ENCODE results near the gene ZNF107.
A peak's percentile ranks its signal among the peaks of the same experiment; 100 is the strongest.
"Not testable (repeated sequence)": the region's sequence is repeated elsewhere in the genome, so short reads cannot be mapped to it uniquely, and the experiment has no call there.

Gene ZNF107

GRCh38 chr7:64651203-64651602 lies 14.7 kb upstream of the ZNF107 start:
- DNase-seq, result peak; percentile 0

DNA sequence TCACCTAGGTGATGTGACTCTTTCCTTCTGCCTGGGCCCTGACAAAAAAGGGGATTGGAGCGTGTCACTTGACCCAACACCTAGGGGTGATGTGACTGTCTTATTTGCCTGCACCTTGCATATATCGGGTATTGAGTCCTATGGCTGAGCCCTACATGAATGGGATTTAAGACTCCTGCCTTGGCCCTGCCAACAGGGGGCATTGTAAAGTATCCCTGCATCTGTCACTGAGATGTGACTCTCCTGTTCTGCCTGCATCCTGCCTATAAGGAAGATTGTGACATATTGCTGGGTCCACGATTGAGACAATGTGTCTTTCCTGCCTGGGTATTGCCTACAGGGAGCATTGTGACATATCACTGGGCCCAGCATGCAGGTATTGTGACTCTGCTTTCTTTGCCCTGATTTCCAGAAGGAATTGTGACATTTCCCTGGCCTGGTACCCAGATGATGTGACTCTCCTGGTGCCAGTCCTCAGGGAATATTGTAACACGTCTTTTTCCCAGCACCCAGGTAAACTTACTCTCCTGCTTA lies 14.2 kb upstream of the ZNF107 start:
- DNase-seq, result peak; percentile 19

DNA sequence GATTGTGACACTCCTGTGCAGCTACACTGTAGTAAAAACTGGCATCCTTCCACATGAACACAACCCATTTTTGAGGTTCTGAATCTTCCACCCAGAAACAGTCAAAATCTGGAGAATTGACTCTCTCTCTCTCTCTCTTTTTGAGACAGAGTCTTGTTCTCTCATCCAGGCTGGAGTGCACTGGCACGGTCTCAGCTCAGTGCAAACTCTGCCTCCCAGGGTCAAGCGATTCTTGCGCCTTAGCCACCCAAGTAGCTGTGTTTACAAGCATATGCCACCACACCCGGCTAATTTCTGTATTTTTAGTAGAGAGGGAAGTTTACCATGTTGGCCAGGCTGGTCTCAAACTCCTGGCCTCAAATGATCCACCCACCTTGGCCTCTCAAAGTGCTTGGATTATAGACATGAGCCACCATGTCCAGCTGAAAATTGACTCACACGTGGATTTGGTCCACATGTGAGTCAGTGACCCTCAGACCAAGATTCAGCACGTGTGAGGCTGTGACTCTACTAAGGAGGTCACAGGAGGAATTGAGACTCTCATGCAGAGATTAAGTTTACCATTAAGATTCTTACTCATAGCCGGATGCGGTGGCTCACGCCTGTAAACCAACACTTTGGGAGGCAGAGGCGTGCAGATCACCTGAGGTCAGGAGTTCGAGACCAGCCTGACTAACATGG lies 12.1 kb upstream of the ZNF107 start:
- DNase-seq, result peak; percentile 14

DNA sequence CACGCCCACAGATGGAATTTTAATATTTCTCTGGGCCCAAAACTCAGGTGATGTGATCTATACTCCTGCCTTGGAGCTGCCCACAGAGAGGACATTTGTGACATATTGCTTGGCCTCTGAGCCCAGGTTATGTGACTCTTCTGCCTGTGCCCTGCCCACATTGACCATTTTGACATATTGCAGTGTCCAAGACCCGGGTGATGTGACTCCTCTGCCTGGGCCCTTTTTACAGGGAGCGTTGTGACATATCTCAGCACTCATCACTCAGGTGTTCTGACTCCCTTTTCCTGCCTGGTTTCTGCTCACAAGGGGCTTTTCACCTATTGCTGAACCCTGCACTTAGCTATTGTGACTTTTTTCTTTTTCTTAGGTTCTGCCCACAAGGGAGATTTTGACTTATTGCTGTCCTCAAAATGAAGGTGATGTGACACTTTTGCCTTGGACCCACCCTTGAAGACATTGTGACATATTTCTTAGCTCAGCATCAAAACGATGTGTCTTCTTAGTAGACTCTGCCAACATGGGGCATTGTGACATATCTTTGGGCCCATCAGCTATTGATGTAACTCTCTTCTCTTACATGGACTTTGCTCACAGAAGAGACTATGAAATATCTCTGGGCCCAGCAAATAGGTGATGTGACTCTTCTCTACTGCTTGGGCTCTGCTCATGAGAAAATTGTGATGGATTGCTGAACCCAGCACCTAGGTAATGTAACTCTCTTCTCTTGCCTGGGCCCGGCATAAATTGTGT lies 11.0 kb upstream of the ZNF107 start:
- peak; percentile 17 for DNase-seq

GRCh38 chr7:64655811-64656210 lies 10.1 kb upstream of the ZNF107 start:
- DNase-seq, result peak; percentile 1

GRCh38 chr7:64656489-64656888 lies 9.4 kb upstream of the ZNF107 start:
- DNase-seq, result no peak

DNA sequence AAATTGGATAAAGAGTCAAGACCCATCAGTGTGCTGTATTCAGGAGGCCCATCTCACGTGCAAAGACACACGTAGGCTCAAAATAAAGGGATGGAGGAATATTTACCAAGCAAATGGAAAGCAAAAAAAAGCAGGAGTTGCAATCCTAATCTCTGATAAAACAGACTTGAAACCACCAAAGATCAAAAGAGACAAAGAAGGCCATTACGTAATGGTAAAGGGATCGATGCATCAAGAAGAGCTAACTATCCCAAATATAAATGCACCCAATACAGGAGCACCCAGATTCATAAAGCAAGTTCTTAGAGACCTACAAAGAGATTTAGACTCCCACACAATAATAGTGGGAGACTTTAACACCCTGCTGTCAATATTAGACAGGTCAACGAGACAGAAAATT lies 3.8 kb upstream of the ZNF107 start:
- DNase-seq, result not testable (repeated sequence)

DNA sequence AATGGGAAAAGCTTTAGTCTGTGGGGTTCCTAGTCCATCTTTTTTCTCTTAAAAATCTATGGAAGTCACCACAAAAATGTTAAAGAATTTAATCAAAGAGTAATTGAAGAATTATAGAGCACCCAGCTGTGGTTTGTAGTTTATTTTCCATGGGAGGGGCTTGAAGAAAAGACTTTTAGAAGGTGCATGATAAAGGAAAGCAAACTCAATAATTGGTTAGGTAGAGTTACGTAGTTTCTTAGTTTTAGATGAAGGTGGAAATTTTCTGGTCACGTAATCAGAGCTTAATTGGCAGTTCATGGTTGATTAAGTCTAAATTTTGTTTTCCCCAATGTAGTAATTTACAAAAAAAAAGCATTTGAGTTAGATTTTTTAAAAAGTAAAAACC lies 724 bp downstream of the ZNF107 start:
- no peak for DNase-seq

DNA sequence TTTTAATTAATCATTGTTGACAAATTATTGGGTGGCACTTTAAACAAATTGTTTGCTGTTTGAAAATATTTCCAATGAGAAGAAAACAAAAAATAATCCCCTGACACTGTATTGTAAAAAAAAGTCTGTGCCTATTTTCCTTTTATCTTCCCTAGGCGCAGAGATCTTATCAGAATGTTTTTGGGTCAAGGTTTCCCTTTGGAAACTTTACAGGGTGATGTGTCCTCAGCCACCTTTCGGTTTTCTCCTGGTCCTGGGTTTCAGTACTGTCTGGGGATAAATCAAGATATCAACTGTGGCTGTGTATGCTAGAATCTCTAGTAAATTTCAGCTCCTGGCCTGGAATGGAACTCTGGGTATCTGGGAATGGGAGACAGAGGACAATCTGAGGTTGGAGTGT lies 1.4 kb downstream of the ZNF107 start:
- no peak for DNase-seq

DNA sequence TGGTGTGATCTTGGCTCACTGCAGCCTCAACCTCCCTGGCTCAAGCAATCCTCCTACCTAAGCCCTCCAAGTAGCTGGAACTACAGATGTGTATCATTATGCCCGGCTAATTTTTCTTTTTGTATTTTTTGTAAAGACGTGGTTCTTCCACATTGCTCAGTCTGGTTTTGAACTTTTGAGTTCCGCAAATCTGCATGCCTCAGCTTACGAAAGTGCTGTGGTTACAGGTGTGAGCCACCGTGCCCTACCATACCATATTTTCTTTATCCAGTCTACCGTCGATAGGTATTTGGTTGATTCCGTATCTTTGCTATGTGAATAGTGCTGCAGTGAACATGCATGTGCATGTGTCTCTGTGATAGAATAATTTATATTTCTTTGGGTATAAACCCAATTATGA lies 6.5 kb downstream of the ZNF107 start:
- DNase-seq, result no peak

GRCh38 chr7:64685091-64685490 lies 19.2 kb downstream of the ZNF107 start:
- DNase-seq, result no peak

GRCh38 chr7:64685741-64686140 lies 19.8 kb downstream of the ZNF107 start:
- no peak for DNase-seq

DNA sequence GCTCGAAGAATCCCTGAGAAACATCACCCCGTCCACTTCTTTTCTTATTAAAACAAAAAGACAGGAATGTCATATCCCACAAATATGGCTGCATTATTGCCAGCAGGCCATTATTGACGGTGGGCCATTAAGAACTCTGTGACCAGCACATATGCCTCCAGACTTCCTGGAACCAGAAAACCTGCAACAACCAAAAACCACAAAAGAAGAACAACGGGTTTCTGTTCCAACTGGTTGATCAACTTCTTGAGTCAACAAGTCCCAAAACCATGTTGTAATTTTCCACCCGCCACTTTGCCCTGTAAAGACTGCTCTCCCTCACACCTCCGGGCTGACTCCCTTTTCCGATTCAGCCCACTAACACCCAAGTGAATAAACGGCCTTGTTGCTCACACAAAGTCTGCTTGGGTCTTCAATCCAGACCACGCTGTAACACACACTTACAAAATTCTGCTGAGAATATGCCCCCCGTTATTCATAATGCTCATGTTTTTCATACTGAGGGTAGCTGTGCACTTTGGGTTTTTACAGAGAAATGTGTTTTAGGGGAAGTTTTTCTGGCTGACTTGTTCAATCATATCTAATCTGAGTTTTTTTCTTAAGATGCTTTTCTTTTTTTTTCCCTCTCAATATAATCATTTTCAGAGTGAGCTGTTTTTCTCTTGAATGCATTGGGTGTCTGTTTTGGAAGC lies 20.7 kb downstream of the ZNF107 start:
- DNase-seq, result peak; percentile 50

GRCh38 chr7:64687249-64687648 lies 21.3 kb downstream of the ZNF107 start:
- no peak for DNase-seq

DNA sequence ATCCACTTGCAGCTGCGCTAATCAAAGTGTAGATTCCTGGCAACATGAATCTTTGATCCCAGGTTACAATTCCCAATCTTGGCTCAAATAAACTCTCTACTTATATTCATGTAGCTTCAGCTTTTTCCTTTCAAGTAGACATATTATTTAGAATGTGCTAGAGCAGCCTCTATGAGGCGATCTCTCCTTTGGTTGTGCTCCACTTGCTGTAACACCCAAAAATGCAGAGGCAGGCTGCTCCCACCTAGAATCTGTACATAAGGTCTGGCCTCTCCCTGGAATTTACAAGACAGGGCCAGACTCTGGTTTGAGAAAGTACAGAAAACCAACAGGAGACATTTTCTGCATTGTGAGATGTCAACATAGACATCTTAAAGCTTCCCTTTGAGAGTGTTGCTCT lies 23.1 kb downstream of the ZNF107 start:
- DNase-seq, result no peak

DNA sequence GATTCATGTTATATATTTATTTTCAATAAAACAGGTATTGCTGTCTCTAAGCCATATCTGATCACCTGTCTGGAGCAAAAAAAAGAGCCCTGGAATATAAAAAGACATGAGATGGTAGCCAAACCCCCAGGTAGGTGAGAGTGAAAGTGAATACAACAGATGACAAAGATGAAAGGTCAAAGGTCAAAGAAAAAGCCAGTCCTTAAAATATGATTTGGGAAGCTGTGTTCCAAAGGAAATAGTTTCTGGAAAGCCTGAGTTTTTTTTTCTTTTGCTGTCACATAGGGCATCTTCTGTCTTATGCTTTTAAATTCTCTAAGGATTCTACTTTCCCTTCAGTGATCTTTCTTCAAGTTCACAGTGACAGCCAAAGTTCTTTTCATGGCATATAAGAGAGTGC lies 25.9 kb downstream of the ZNF107 start:
- DNase-seq, result no peak

DNA sequence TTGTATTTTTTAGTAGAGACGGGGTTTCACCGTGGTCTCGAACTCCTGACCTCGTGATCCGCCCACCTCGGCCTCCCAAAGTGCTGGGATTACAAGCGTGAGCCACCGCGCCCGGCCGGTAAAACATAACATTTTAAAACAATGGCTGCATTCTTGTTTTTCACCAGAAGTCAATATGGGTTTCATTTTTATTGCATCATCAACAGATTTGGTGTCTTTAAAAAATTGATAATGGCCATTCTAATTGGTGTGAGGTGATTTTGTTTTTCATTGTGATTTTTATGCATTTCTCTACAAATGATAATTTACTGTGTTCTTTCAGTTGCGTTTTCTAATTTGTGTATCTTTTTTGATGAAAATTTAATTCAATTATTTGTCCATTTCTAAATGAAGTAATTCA lies 31.9 kb downstream of the ZNF107 start:
- DNase-seq, result not testable (repeated sequence)

GRCh38 chr7:64706625-64707292 lies 40.8 kb downstream of the ZNF107 start:
- no peak for DNase-seq

- DNase-seq, result not testable (repeated sequence)
Measured at GRCh38 chr7:64717896-64718295, 52.0 kb downstream of the ZNF107 start.

DNA sequence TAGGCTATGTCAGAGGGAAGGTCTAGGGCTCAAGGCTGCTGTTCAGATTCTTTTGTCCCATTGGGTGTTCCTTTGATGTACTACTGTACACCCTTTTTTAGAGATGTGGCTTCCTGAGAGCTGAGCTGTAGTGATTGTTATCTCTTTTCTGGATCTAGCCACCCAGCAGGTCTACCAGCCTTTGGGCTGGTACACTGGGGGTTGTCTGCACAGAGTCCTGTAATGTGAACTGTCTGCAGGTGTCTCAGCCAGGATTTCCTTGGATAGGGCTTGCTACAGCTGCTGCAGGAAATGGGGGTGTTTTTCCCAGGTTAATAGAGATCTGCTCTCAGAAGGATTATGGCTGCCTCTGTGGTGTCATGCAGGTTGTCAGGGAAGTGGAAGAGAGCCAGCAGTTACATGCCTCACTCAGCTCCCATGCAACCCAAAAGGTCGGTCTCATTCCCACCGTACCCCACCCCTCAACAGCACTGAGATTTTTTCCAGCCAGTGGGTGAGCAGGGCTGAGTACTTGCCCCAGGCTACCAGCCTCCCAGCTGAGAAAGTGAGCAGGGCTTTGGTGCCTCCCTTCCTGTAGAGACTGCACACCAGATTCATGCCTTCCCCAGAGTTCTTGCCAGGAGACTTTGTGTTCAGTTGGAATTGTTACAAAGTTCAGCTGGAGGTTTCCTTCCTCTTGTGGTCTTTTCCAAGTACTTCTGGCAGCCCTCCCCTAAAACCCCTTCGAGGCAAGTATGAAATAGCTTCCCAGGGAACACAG lies 63.3 kb downstream of the ZNF107 start:
- DNase-seq, result no peak

GRCh38 chr7:64733550-64734240 lies 67.8 kb downstream of the ZNF107 start:
- DNase-seq, result no peak

DNA sequence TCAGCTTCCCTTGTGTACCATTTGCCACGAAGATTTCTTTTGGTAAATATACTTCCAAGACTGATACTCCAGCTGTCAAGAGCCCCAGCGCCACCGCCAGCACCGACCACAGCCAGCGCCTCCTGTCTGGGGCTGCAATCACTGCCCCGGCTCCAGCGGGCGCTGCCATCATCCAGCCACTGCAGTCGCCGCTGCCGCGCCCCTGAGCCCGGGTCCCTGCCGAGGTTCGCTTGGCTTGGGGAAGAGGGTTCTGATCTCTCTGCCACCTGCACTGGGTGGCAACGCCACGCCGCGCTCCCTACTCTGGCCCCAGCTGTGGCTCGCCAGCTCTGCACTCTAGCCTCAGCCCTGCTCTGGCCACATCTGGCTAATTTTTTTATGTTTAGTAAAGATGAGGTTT lies 70.6 kb downstream of the ZNF107 start:
- no peak for DNase-seq

All from stimulated activated CD8-positive, alpha-beta memory T cell treated with anti-CD3 and anti-CD28 coated beads, Interleukin-4, amount 100 ng/mL, for 48 hours (primary cell).